Stimulated activated CD4-positive, alpha-beta T cell treated with anti-CD3 and anti-CD28 coated beads, Interleukin-15, amount 100 ng/mL, for 1 hour (primary cell): ENCODE results near the gene COL6A1.

Experiments used
- DNase-seq, 2 donors: peaks; one replicate each; pipeline ENCODE4 v3.0.0-alpha.2; 2020; ENCODE audit warnings: low read depth in 1 of 2, low spot score in 1 of 2

Gene COL6A1

GRCh38 chr21:45980697-45981096 is 873 bp upstream of the COL6A1 start:
- no peak for DNase-seq

GRCh38 chr21:45982092-45982757 is 655 bp downstream of the COL6A1 start:
- no peak for DNase-seq

DNA sequence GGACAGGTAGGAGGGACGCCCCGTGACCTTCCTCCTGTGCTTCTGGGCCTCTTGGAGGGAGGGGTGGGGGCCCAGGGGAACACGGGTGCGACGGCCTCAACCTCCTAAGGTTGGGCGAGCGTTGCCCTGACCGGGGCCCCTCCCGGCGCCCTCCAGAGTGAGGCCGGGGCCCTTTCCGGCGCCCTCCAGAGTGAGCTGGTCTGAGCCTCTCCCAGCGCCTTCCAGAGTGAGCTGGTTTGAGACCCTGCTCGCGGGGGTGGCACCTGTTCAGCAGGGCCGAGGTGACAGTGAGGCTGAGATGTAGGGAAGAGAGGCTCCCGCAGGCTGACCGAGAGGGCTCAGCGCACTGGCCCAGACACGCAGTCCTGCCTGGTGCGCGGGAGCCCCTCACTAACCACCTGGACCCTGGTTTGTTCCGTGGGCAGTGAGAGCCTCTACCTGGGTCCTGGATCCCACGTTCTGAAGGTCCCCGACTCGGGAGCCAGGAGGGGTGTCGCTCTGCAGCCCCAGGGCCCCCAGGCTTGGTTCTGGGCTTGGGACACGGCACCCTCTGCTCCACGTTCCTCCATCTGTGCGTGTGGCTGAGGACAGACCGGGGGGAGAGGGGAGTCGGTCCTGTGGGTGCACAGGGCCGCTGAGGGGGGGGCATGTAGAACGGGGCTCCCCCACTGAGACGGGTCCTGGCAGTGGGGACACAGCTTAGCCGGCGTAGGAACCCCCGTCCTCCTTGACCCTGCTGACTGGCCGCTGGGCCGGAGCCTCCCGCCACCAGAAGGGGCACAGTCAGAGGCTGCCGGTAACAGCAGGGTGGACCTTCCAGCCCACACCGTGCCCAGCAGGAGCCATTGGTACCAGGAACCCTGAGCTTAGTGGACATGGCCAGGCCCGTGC is 1.4 kb downstream of the COL6A1 start:
- DNase-seq, result no peak

- DNase-seq, result no peak
Measured at GRCh38 chr21:45983649-45983965, 2.0 kb downstream of the COL6A1 start.

- no peak for DNase-seq
Measured at GRCh38 chr21:45983981-45984551, 2.5 kb downstream of the COL6A1 start.

- DNase-seq, result no peak
Measured at GRCh38 chr21:45984584-45985095, 3.1 kb downstream of the COL6A1 start.

DNA sequence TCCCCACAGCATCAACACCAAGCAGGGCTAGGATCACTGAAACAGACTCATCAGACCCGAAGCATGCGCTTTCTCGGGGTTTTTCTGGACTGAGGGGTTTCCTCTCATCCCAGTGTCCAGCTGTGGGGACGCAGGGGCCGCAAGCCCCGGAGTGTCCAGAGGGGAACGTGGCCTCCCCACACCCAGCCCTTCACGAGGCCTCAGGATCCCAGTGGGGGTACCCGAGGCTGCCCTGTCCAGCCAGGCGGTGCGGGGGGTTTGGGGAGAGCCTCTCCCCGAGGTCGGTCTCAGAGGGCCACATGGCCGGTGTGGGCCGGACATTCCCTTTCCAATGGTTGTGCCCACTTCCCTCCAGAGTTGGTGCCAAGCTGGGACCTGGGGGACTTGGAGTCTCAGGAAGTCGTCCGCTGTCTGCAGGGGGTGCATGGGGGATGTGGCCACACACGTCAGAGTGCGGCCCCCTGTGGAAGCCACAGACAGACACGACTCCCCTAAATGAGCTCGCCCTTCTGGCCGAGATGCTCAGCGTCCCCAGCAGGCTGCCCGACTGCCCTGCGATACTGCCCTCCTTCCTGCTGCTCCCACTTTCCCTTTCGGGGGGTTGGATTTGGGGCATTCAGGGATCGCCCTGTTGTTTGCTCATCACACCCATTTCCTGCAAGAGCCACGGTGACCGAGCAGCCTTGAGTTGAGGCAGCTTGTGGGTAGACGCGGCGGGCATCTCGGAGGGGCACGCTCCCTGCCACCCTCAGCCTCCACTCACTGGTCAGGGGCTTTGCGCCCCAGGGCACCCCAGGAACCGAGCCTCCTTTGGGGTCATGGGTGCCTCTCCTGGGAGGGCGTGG is 4.1 kb downstream of the COL6A1 start:
- DNase-seq, result no peak

DNA sequence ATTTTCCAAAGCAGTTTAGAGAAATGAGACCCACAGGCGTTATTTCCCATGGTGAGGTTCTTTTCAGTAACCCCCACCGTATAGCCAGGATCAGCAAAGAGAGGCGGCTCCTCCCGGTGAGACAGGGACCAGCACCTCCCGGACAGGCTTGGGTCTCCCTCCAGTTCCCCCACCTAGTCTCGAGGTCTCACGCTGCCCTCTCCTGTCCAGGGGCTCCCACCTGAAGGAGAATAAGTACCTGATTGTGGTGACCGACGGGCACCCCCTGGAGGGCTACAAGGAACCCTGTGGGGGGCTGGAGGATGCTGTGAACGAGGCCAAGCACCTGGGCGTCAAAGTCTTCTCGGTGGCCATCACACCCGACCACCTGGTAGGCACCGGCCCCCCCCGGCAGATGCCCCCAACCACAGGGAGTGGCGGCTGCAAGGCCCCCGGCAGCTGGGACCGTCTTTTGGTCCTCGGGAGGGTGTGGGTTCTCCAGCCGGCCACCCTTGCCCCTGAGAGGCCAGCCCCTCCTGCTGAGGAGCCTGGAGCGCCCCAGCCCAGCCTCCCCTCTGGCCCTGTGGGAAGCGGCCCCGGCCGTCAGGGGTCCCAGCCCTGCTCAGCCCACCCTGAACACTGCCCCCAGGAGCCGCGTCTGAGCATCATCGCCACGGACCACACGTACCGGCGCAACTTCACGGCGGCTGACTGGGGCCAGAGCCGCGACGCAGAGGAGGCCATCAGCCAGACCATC is 4.9 kb downstream of the COL6A1 start:
- no peak for DNase-seq

- no peak for DNase-seq
Measured at GRCh38 chr21:45987121-45987711, 5.6 kb downstream of the COL6A1 start.

DNA sequence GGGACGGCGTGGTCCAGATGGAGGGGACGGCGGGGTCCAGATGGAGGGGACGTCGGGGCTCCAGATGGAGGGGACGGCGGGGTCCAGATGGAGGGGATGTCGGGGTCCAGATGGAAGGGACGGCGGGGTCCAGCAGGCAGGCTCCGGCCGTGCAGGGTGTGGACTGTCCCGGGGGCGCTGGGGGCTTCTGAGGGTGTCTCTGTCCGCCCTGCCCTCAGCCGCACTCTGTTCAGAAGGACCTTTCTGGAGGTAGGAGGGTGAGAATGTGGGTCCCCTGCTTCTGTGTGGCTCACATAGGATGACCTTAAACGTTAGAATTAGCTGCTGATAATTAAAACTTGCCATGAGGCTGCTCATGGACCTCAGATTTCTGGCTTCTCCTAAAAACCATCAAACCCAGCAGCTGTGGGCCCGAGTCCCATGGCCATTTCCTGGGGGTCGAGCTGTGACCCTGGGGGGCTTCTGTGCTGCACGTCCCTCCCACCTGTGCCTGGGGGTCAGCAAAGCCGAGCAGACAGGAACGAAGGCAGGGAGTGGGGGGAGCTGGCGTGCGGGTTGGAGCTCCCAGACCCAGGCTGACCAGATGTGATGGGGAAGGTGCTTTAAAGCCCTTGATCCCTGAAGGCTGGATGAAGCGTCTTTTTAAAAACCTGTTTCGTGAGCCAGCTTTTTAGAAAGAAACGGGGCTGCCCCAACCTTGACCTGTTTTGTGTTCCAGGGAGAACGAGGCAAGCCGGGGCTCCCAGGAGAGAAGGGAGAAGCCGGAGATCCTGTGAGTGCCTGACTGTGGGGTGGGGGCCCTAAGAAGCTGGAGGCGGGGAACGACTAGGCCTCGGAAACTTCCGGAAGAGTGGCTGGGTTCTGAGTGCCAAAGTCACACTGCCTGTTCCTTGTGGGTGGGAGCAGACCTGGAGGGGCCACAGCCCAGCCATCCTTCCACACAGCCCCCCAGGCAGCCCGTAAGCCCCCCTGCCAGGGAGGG is 7.1 kb downstream of the COL6A1 start:
- DNase-seq, result no peak

DNA sequence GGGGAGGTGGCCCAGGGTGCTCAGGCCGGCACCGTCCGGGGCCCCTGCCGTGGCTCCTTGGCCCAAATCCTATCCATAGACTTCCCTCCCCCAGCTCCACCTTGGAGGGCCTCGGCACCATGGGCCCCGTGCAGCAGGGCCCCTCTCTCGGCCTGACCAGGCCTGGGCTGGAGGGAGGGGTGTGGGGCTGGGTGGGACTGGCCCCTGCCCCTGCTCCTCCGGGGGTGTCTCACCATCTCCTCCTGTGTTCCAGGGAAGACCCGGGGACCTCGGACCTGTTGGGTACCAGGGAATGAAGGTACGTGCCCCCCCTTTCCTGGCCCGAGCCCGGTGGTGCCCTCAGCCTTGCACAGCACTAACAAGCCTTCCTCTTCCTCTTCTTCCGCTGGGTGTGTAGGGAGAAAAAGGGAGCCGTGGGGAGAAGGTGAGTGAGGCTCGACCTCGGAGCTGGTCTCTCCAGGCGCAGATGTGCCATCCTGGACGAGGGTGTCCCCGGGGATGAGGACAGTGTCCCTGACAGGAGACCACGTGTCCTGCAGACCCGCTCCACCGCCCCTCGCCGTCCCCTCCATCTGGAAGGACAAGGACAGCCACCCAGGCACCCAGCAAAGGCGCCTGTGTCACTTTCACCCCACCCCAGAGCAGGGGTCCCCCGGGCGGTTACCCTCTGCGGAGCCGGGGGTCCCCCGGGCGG is 7.9 kb downstream of the COL6A1 start:
- DNase-seq, result no peak

DNA sequence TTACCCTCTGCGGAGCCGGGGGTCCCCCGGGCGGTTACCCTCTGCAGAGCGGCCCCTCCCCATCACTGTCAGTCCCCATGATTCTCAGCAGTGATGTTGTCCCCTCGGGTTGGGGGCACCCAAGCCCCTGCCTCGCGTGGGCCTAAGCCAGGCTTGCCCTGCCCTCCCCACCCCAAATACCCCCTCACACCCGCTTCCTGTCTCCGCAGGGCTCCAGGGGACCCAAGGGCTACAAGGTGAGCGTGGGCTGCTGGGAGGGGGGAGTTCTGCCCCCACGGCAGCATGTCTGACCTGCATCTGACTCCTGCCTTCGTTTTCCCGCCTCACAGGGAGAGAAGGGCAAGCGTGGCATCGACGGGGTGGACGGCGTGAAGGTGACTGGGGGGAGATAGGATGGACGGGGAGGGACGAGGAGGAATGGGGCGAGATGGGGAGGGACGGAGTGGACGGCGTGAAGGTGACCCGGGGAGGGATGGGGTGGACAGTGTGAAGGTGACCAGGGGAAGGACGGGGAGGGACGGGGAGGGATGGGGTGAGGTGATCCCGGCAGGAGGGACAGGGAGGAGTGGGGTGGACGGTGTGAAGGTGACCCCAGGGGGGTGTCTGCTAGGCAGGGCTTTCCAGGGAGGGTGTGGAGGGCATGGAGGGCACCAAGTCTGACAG is 8.6 kb downstream of the COL6A1 start:
- DNase-seq, result no peak

GRCh38 chr21:45990741-45991605 is 9.4 kb downstream of the COL6A1 start:
- no peak for DNase-seq

GRCh38 chr21:45991606-45992300 is 10.2 kb downstream of the COL6A1 start:
- no peak for DNase-seq

GRCh38 chr21:45992301-45993209 is 11.0 kb downstream of the COL6A1 start:
- no peak for DNase-seq
